OCI-LY1 (cell line): ENCODE data around the gene AGPAT2.

Source experiments
- CTCF ChIP-seq: fragments of 200-600 bp; sonication (generic), shearing (Covaris generic); IDR thresholded peaks from 2 replicates; pipeline ENCODE4 v1.5.1; 2017; ENCODE audit warnings: mild to moderate bottlenecking, antibody characterized with exemption, low read length, moderate library complexity, mixed read lengths
- EZH2 ChIP-seq: fragments of 200-600 bp; sonication (generic), shearing (Covaris generic); IDR thresholded peaks from 2 replicates; pipeline ENCODE4 v1.8.0; 2017; ENCODE audit warnings: borderline replicate concordance, mixed run types, mild to moderate bottlenecking, antibody characterized with exemption, low read length, moderate library complexity, mixed read lengths

GRCh38 chr9:136656183-136656738 is 31.0 kb downstream of the AGPAT2 start:
- TF ChIP-seq CTCF (no peak), EZH2 (no peak)
